ENCODE results near the gene SLC6A3.

Gene SLC6A3

DNA sequence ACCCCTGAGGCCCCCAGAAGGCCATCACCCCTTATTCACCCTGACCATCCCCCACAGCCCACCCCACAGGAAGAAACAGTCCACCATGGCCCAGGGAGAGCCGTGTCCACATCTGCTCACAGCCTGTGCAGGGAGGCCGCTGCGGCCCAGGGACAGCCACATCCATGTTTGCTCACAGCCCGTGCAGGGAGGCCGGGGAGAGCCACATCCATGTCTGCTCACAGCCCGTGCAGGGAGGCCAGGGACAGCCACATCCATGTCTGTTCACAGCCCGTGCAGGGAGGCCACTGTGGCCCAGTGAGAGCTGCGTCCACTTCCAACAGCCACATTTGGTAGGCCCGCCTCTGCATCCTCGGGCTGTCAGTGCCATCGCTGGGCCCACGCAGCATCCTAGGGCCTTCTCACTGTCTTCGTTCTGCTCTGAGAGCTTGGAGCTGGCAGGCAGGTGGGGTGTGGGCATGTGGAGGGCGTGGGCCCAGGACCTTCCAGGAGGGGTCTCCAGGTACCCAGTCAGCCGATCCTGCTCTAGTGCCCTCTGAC, 40.4 kb upstream of the SLC6A3 start:
- Histone ChIP-seq H2AFZ (ENCODE audit: low read length) (no peak overlapping the region), H3K79me2 (ENCODE audit: insufficient read depth, low read length) (no peaks in the 10 kb centered on the region), H3K4me3 (ENCODE audit: low read length, poor library complexity, severe bottlenecking) (no peak overlapping the region), H3K27me3 (ENCODE audit: insufficient read depth, low read length, poor library complexity, severe bottlenecking) (no peaks in the 10 kb centered on the region), H3K4me1 (ENCODE audit: insufficient read depth, low read length, poor library complexity, severe bottlenecking) (peaks cover 12% of the 10 kb centered on the region), H3F3A (ENCODE audit: low read depth) (no peaks in the 10 kb centered on the region), H4K20me1 (ENCODE audit: insufficient read depth, low read length, poor library complexity, severe bottlenecking) (no peaks in the 10 kb centered on the region), H3K9me3 (ENCODE audit: insufficient read depth, low read depth, low read length) (no peaks in the 10 kb centered on the region), H3K4me2 (ENCODE audit: low read depth, low read length, poor library complexity, severe bottlenecking) (peak overlapping the region; percentile 48), H3K9ac (ENCODE audit: low read depth, low read length, poor library complexity, severe bottlenecking) (peak overlapping the region; percentile 5), H3K36me3 (ENCODE audit: insufficient read depth, low read length) (peaks cover 51% of the 10 kb centered on the region), H3K9me2 (replicated peaks; ENCODE audit: low read depth, low read length) (no peaks in the 10 kb centered on the region)
- TF ChIP-seq, protein P1, sequence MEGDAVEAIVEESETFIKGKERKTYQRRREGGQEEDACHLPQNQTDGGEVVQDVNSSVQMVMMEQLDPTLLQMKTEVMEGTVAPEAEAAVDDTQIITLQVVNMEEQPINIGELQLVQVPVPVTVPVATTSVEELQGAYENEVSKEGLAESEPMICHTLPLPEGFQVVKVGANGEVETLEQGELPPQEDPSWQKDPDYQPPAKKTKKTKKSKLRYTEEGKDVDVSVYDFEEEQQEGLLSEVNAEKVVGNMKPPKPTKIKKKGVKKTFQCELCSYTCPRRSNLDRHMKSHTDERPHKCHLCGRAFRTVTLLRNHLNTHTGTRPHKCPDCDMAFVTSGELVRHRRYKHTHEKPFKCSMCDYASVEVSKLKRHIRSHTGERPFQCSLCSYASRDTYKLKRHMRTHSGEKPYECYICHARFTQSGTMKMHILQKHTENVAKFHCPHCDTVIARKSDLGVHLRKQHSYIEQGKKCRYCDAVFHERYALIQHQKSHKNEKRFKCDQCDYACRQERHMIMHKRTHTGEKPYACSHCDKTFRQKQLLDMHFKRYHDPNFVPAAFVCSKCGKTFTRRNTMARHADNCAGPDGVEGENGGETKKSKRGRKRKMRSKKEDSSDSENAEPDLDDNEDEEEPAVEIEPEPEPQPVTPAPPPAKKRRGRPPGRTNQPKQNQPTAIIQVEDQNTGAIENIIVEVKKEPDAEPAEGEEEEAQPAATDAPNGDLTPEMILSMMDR (conservative IDR thresholded peaks at IDR 0.05; ENCODE audit: low read length), result no peak

DNA sequence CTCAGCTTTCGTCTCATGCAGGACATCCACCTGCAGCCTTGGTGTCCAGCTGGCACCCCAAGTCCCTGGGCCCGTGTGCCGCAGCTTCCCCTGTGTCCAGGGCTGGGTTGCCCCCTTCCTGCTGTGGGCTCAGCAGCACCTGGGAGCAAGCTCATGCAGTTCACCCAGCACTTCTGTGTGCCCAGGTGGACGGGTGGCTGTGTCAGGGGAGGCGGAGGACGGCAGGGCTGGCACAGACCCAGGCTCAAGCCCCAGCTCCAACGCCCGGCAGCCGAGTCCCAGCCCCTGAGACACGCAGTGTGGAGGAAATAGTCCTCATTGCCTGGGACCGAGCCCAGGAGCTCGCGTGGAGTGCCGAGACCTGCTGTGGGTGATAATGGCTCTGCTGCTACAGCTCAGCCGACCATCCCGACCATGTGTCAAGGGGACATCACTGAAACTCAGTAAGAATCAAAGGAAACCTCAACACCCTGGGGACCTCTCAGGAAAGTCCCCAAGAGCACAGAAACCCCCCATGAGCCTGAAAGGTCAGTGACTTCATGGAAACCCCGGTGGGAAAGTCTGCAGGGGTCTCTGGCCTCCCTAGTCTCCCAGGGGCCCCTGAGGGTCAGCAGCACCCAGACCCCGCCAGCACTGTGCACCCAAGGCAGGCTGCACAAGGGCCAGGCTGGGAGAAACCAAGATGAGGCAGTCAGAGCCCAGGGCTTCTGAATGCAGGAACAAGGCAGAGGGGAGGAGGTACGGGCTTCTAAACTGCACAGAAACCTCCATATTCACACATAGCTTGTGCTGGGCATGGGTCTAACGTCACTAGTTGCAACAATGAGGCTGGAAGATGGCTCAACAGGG, 39.7 kb upstream of the SLC6A3 start:
- no peaks in the 10 kb centered on the region for H3K79me2 ChIP-seq (ENCODE audit: insufficient read depth, low read length)

DNA sequence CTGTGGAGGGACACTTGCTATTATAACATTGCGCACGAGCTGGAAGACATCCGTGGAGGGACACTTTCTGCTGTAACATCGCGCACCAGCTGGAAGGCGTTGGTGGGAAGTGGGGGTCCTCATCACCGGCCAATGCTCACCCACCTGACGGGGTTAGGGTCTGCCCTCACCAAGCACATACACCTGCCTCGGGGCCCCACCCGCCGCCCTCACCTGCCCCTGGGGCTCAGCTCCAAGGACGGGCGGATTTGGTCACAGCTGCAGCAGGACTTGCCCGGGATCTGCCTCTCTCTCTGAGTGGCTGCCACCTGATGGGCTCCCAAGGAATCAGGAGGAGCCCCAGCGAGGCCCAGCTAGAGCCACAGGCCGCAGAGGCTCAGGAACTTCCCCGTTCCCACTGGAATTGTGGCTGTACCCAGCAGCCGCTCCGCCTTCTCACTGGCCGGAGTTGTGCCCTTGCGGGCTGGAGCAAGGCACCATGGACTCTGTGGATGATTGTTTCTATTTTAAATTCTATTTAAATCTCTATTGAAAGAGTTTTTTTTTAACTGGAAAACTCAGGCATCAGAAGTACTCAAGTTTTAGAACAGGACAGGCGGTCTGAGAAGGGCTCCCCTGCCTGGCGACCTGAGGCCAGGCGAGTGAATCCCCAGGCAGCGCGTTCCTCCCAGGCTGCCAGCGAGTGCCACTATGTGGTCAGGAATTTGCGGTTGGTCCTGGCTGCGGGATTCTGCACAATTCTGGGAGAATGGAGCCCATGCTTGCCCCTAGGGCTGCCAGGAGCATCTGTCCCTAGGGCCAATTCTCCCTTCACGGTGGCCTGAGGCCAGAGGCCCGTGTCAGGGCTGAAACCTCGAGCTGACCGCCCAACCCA, 38.9 kb upstream of the SLC6A3 start:
- no peak for TF ChIP-seq EZH2phosphoT487 (IDR thresholded peaks at IDR 0.05; ENCODE audit: borderline replicate concordance)
- no peak overlapping the region for H3K9ac ChIP-seq (ENCODE audit: low read depth, low read length, poor library complexity, severe bottlenecking)
- no peak overlapping the region for H2AFZ ChIP-seq (ENCODE audit: low read length)
- H3K9me2 ChIP-seq (replicated peaks; ENCODE audit: low read depth, low read length), result no peaks in the 10 kb centered on the region
- H3K9me3 ChIP-seq (ENCODE audit: insufficient read depth, low read depth, low read length), result no peaks in the 10 kb centered on the region
- no peaks in the 10 kb centered on the region for H3F3A ChIP-seq (ENCODE audit: low read depth)
- peak overlapping the region; percentile 48 for H3K4me2 ChIP-seq (ENCODE audit: low read depth, low read length, poor library complexity, severe bottlenecking)
- H3K4me1 ChIP-seq (ENCODE audit: insufficient read depth, low read length, poor library complexity, severe bottlenecking), result peaks cover 12% of the 10 kb centered on the region
- H3K4me3 ChIP-seq (ENCODE audit: low read length, poor library complexity, severe bottlenecking), result no peak overlapping the region
- no peaks in the 10 kb centered on the region for H3K79me2 ChIP-seq (ENCODE audit: insufficient read depth, low read length)
- H4K20me1 ChIP-seq (ENCODE audit: insufficient read depth, low read length, poor library complexity, severe bottlenecking), result no peaks in the 10 kb centered on the region
- H3K27me3 ChIP-seq (ENCODE audit: insufficient read depth, low read length, poor library complexity, severe bottlenecking), result no peaks in the 10 kb centered on the region
- H3K36me3 ChIP-seq (ENCODE audit: insufficient read depth, low read length), result peaks cover 39% of the 10 kb centered on the region

More for the DNA sequence above, 39.7 kb upstream of the SLC6A3 start:
- Histone ChIP-seq H3K4me1 (ENCODE audit: insufficient read depth, low read length, poor library complexity, severe bottlenecking) (peaks cover 12% of the 10 kb centered on the region), H3F3A (ENCODE audit: low read depth) (no peaks in the 10 kb centered on the region), H3K9me2 (replicated peaks; ENCODE audit: low read depth, low read length) (no peaks in the 10 kb centered on the region), H3K36me3 (ENCODE audit: insufficient read depth, low read length) (peaks cover 44% of the 10 kb centered on the region), H2AFZ (ENCODE audit: low read length) (no peak overlapping the region), H3K4me3 (ENCODE audit: low read length, poor library complexity, severe bottlenecking) (no peak overlapping the region), H3K4me2 (ENCODE audit: low read depth, low read length, poor library complexity, severe bottlenecking) (peak overlapping the region; percentile 48), H3K9me3 (ENCODE audit: insufficient read depth, low read depth, low read length) (no peaks in the 10 kb centered on the region), H3K9ac (ENCODE audit: low read depth, low read length, poor library complexity, severe bottlenecking) (peak overlapping the region; percentile 5), H4K20me1 (ENCODE audit: insufficient read depth, low read length, poor library complexity, severe bottlenecking) (no peaks in the 10 kb centered on the region), H3K27me3 (ENCODE audit: insufficient read depth, low read length, poor library complexity, severe bottlenecking) (no peaks in the 10 kb centered on the region)
- TF ChIP-seq, protein P1 (conservative IDR thresholded peaks at IDR 0.05; ENCODE audit: low read length), result no peak
- no peak for TF ChIP-seq EZH2phosphoT487 (IDR thresholded peaks at IDR 0.05; ENCODE audit: borderline replicate concordance)
